B cell (primary cell): ENCODE results near the gene TTC1. TPM values are rescaled to one million over a fixed set of nuclear protein-coding genes. Genes with fewer than 3 reads are reported as not detected.

Source experiments
- ATAC-seq: fragments of 200-7000 bp; cut with Tn5 transposase; one replicate; pipeline ENCODE4 v1.10.0; 2021; ENCODE audit warnings: low read depth, mild to moderate bottlenecking, moderate number of reproducible peaks, moderate library complexity
- CTCF ChIA-PET: fragments of 350-600 bp; sonication (Branson Sonifier 250); formaldehyde crosslinking; loops from one replicate; lab custom pipeline; 2021; ENCODE audit warnings: antibody characterized with exemption, inconsistent platforms; lab: Charles Lee
- POLR2A ChIA-PET: fragments of 350-600 bp; sonication (Branson Sonifier 250); formaldehyde crosslinking; loops from one replicate; lab custom pipeline; 2021; ENCODE audit warnings: antibody characterized with exemption; lab: Charles Lee
- DNase-seq: peaks from one replicate; pipeline ENCODE4 v3.0.0; 2013
- H2AFZ ChIP-seq: 2 replicates; pipeline ENCODE4 v1.6.1; 2012; ENCODE audit warnings: mild to moderate bottlenecking, low read depth, low read length; ENCODE audit not compliant: insufficient read depth, poor library complexity, severe bottlenecking
- H3K27ac ChIP-seq, 2 donors: 1 replicate in 1 of 2; 2 replicates in 1 of 2; pipeline ENCODE4 v1.5.1; 2012 to 2013; ENCODE audit warnings: low read length in 2 of 2, mild to moderate bottlenecking in 2 of 2, moderate library complexity in 1 of 2
- H3K27me3 ChIP-seq, 4 experiments: fragments of 200-600 bp in 1 of 4; sonication (generic) in 1 of 4; replicated peaks in 1 of 4; 1 replicate in 2 of 4; 2 replicates in 2 of 4; pipeline versions ENCODE4 v1.6.1 to v1.7.0; 2013 to 2016; ENCODE audit warnings: low read length in 3 of 4, mild to moderate bottlenecking in 2 of 4, mixed read lengths in 1 of 4, moderate library complexity in 1 of 4; ENCODE audit not compliant: insufficient read depth in 4 of 4, control insufficient read depth in 3 of 4; ENCODE audit errors: control extremely low read depth in 1 of 4
- H3K36me3 ChIP-seq, 2 experiments: replicated peaks in 1 of 2; 1 replicate in 1 of 2; 2 replicates in 1 of 2; pipeline versions ENCODE4 v1.6.1 to v1.7.1; 2013; ENCODE audit warnings: low read length in 1 of 2; ENCODE audit not compliant: insufficient read depth in 2 of 2, control insufficient read depth in 1 of 2; ENCODE audit errors: control extremely low read depth in 1 of 2, extremely low read depth in 1 of 2
- H3K4me1 ChIP-seq, 2 donors: fragments of 200-600 bp in 1 of 2; sonication (generic) in 1 of 2; 1 replicate in 1 of 2; 2 replicates in 1 of 2; pipeline versions ENCODE4 v1.5.1 to v1.6.1; 2013 to 2017; ENCODE audit warnings: low read length in 2 of 2; ENCODE audit not compliant: control insufficient read depth in 2 of 2, insufficient read depth in 2 of 2
- H3K4me2 ChIP-seq: replicated peaks from 2 replicates; pipeline ENCODE3; 2012; ENCODE audit warnings: mild to moderate bottlenecking, low read depth, low read length; ENCODE audit not compliant: poor library complexity, severe bottlenecking
- H3K4me3 ChIP-seq, 5 experiments: fragments of 200-600 bp in 1 of 5; sonication (generic) in 1 of 5; 1 replicate in 3 of 5; 2 replicates in 2 of 5; pipeline versions ENCODE4 v1.5.1 to v1.7.0; 2011 to 2016; ENCODE audit warnings: low read length in 4 of 5, mild to moderate bottlenecking in 4 of 5, low read depth in 2 of 5, control low read depth in 1 of 5, moderate library complexity in 1 of 5; ENCODE audit not compliant: insufficient read depth in 1 of 5; ENCODE audit errors: control extremely low read depth in 1 of 5, extremely low read depth in 1 of 5
- H3K79me2 ChIP-seq: fragments of 200-600 bp; sonication (generic); one replicate; pipeline ENCODE4 v1.6.0; 2016; ENCODE audit warnings: low read length; ENCODE audit not compliant: control insufficient read depth, insufficient read depth
- H3K9ac ChIP-seq: fragments of 200-600 bp; sonication (generic); 2 replicates; pipeline ENCODE4 v1.6.1; 2017; ENCODE audit warnings: mild to moderate bottlenecking, low read length, moderate library complexity
- H3K9me3 ChIP-seq, 3 donors: one replicate each; pipeline versions ENCODE4 v1.6.1 to v1.7.1; 2013; ENCODE audit warnings: low read length in 2 of 3; ENCODE audit not compliant: control insufficient read depth in 2 of 3, insufficient read depth in 1 of 3; ENCODE audit errors: control extremely low read depth in 1 of 3
- H4K20me1 ChIP-seq: 2 replicates; pipeline ENCODE4 v1.6.0; 2012; ENCODE audit warnings: mild to moderate bottlenecking, low read length; ENCODE audit not compliant: insufficient read depth, control insufficient read depth, poor library complexity, severe bottlenecking
- H3K27ac Mint-ChIP-seq: one replicate; pipeline ENCODE4 v1.8.0; 2021; ENCODE audit warnings: mixed read lengths
- H3K27me3 Mint-ChIP-seq: one replicate; pipeline ENCODE4 v1.8.0; 2021; ENCODE audit warnings: mixed read lengths
- H3K4me1 Mint-ChIP-seq: one replicate; pipeline ENCODE4 v1.8.0; 2021; ENCODE audit warnings: mixed read lengths
- H3K4me3 Mint-ChIP-seq: one replicate; pipeline ENCODE4 v1.8.0; 2021; ENCODE audit warnings: mixed read lengths
- H3K9me3 Mint-ChIP-seq: one replicate; pipeline ENCODE4 v1.8.0; 2022; ENCODE audit warnings: mixed read lengths; ENCODE audit not compliant: insufficient read depth
- CTCF ChIP-seq: fragments of 200-600 bp; IDR thresholded peaks from one replicate; pipeline ENCODE4 v1.8.0; 2022; ENCODE audit warnings: antibody characterized with exemption, mild to moderate bottlenecking
- EZH2 ChIP-seq: IDR thresholded peaks from 2 replicates; pipeline ENCODE4 v1.6.1; 2012; ENCODE audit warnings: borderline replicate concordance, low read depth, mild to moderate bottlenecking, moderate library complexity, low read length; ENCODE audit not compliant: insufficient read depth, poor library complexity, severe bottlenecking
- WGBS: methylation state at CpG from one replicate; pipeline ENCODE4 v1.1.5; 2013; ENCODE audit warnings: missing lambda C conversion rate; ENCODE audit not compliant: insufficient coverage; 5-methylcytosine and 5-hydroxymethylcytosine counted together
- intact Hi-C: fragments of 100-400 bp; cut with micrococcal nuclease; formaldehyde crosslinking; loops from one replicate; pipeline ENCODE4 v1.10.0; 2022
- polyA plus RNA-seq: library from polyadenylated mRNA; depleted of rRNA; stranded (reverse); fragments of >200 nt; gene quantifications from 2 replicates; pipeline ENCODE4 v1.2.3, GENCODE V29; 2012
- total RNA-seq, 2 donors: library from RNA; stranded (reverse); fragments of 120-200 nt in 1 of 2; gene quantifications; 1 replicate in 1 of 2; 2 replicates in 1 of 2; pipeline versions ENCODE4 v1.2.3 to v1.2.4, GENCODE V29; 2013 to 2022

Gene TTC1
- total and polyA plus RNA-seq, 2 donors (not counting 1 experiment from before 2014, with no cell fraction given), result 12.1 to 40.4 TPM

- no peaks in the 10 kb centered on the region for H3K27me3 Mint-ChIP-seq
- intact Hi-C loops, result no loop called here
- Histone ChIP-seq H3K9me3 (no peaks in the 10 kb centered on the region), H3K9ac (no peak overlapping the region), H3K4me1 (no peaks in the 10 kb centered on the region), H3K79me2 (no peaks in the 10 kb centered on the region), H2AFZ (no peak overlapping the region), H3K27ac (no peak overlapping the region), H3K4me2 (no peak overlapping the region), H3K27me3 (no peaks in the 10 kb centered on the region), H3K4me3 (no peak overlapping the region), H4K20me1 (no peaks in the 10 kb centered on the region), H3K36me3 (peaks cover 7 to 66% of the 10 kb centered on the region in 2 experiments)
- no CpG with 5 or more reads among the region's 2 CpGs for WGBS
- DNase-seq, result no peak
- no peak overlapping the region for H3K4me3 Mint-ChIP-seq
- no peak for ATAC-seq
- H3K27ac Mint-ChIP-seq, result no peak overlapping the region
- peaks cover 6% of the 10 kb centered on the region for H3K4me1 Mint-ChIP-seq
- CTCF ChIA-PET, result interaction anchor here (1.3 kb wide), 1 partner anchor 33 kb away, joined by 11 read pairs; no protein-coding TSS in a partner anchor
- no peaks in the 10 kb centered on the region for H3K9me3 Mint-ChIP-seq
- POLR2A ChIA-PET, result no interaction called here
- TF ChIP-seq EZH2, result no peak
- TF ChIP-seq CTCF, result no peak
These were observed 45.9 kb downstream of the TTC1 start for GRCh38 chr5:160054831-160055230.

- Histone ChIP-seq H3K36me3 (peaks cover 7 to 68% of the 10 kb centered on the region in 2 experiments), H3K27ac (no peak overlapping the region), H3K79me2 (no peaks in the 10 kb centered on the region), H3K4me3 (no peak overlapping the region), H3K9me3 (no peaks in the 10 kb centered on the region), H3K9ac (no peak overlapping the region), H3K4me1 (no peaks in the 10 kb centered on the region), H4K20me1 (no peaks in the 10 kb centered on the region), H2AFZ (no peak overlapping the region), H3K27me3 (no peaks in the 10 kb centered on the region), H3K4me2 (no peak overlapping the region)
- intact Hi-C loops, result no loop called here
- ATAC-seq, result no peak
- 100% methylated on average over 2 of the region's 4 CpGs for WGBS
- POLR2A ChIA-PET, result no interaction called here
- no peaks in the 10 kb centered on the region for H3K9me3 Mint-ChIP-seq
- no peak for TF ChIP-seq EZH2
- no peak for TF ChIP-seq CTCF
- H3K27me3 Mint-ChIP-seq, result no peaks in the 10 kb centered on the region
- no peak overlapping the region for H3K27ac Mint-ChIP-seq
- CTCF ChIA-PET, result interaction anchor here (1.0 kb wide), 1 partner anchor 35 kb away, joined by 3 read pairs; no protein-coding TSS in a partner anchor
- H3K4me1 Mint-ChIP-seq, result peaks cover 6% of the 10 kb centered on the region
- no peak for DNase-seq
- no peak overlapping the region for H3K4me3 Mint-ChIP-seq
These were observed 48.3 kb downstream of the TTC1 start for GRCh38 chr5:160057256-160057655.
